NCI-H1092 treated with DMSO at 0.1 percent for 48 hours (cell line): ENCODE data around the gene ARSG.
A peak's percentile ranks its signal among the peaks of the same experiment; 100 is the strongest.

ENCODE experiments used
- DNase-seq: peaks from one replicate; lab custom pipeline; 2025; lab: John Stamatoyannopoulos, UW

ARSG gene

GRCh38 chr17:68429881-68430280, 138.6 kb downstream of the ARSG start:
- no peak for DNase-seq

GRCh38 chr17:68431045-68431608, 139.8 kb downstream of the ARSG start:
- DNase-seq: no peak

GRCh38 chr17:68431661-68432071, 140.4 kb downstream of the ARSG start:
- peak; percentile 14 for DNase-seq

- no peak for DNase-seq
Measured at GRCh38 chr17:68432086-68432864, 141.0 kb downstream of the ARSG start.

- no peak for DNase-seq
Measured at GRCh38 chr17:68433211-68433610, 141.9 kb downstream of the ARSG start.

GRCh38 chr17:68433911-68434508, 142.7 kb downstream of the ARSG start:
- no peak for DNase-seq

GRCh38 chr17:68435361-68435760, 144.1 kb downstream of the ARSG start:
- no peak for DNase-seq

GRCh38 chr17:68435876-68436842, 144.9 kb downstream of the ARSG start:
- peak; percentile 73 for DNase-seq

GRCh38 chr17:68437979-68438822, 146.9 kb downstream of the ARSG start:
- DNase-seq: no peak

GRCh38 chr17:68439656-68440290, 148.5 kb downstream of the ARSG start:
- DNase-seq: no peak

- no peak for DNase-seq
Measured at GRCh38 chr17:68440526-68440925, 149.2 kb downstream of the ARSG start.

GRCh38 chr17:68441070-68441770, 149.9 kb downstream of the ARSG start:
- DNase-seq: no peak

GRCh38 chr17:68443972-68444464, 152.7 kb downstream of the ARSG start:
- DNase-seq: no peak

- DNase-seq: no peak
Measured at GRCh38 chr17:68445671-68446070, 154.4 kb downstream of the ARSG start.

- no peak for DNase-seq
Measured at GRCh38 chr17:68446626-68447041, 155.3 kb downstream of the ARSG start.

GRCh38 chr17:68449021-68449739, 157.9 kb downstream of the ARSG start:
- DNase-seq: no peak

GRCh38 chr17:68450391-68450790, 159.1 kb downstream of the ARSG start:
- peak; percentile 19 for DNase-seq

GRCh38 chr17:68450801-68451200, 159.5 kb downstream of the ARSG start:
- DNase-seq: no peak

GRCh38 chr17:68451670-68452354, 160.5 kb downstream of the ARSG start:
- no peak for DNase-seq
